Suprapubic skin (tissue), 4 donors: ENCODE measurements around the gene SORCS2. TPM values are rescaled to one million over a fixed set of nuclear protein-coding genes. Genes with fewer than 3 reads are reported as not detected.
A peak's percentile ranks its signal among the peaks of the same experiment; 100 is the strongest.

Experiments used
- DNase-seq, 2 donors: peaks; one replicate each; pipeline ENCODE4 v3.0.0-alpha.2; 2019; ENCODE audit warnings: low spot score in 2 of 2
- H3K27ac ChIP-seq: fragments of 200-600 bp; sonication (generic); one replicate; pipeline ENCODE4 v1.5.1; 2019
- H3K27me3 ChIP-seq: fragments of 200-600 bp; sonication (generic); one replicate; pipeline ENCODE4 v1.5.1; 2019
- H3K36me3 ChIP-seq: fragments of 200-600 bp; sonication (generic); one replicate; pipeline ENCODE4 v1.5.1; 2019
- H3K4me1 ChIP-seq: fragments of 200-600 bp; sonication (generic); one replicate; pipeline ENCODE4 v1.5.1; 2019
- H3K4me3 ChIP-seq: fragments of 200-600 bp; sonication (generic); one replicate; pipeline ENCODE4 v1.5.1; 2019; ENCODE audit warnings: mild to moderate bottlenecking
- H3K9me3 ChIP-seq: fragments of 200-600 bp; sonication (generic); one replicate; pipeline ENCODE4 v1.5.1; 2019
- CTCF ChIP-seq, 2 donors: fragments of 200-600 bp in 1 of 2; fragments of 450-650 bp in 1 of 2; sonication (generic) in 1 of 2; IDR thresholded peaks; one replicate each; pipeline ENCODE4 v1.5.1; 2016 to 2019; ENCODE audit warnings: antibody characterized with exemption in 2 of 2, mild to moderate bottlenecking in 1 of 2, moderate library complexity in 1 of 2
- EP300 ChIP-seq: sonication (generic); formaldehyde crosslinking; IDR thresholded peaks from one replicate; pipeline ENCODE4 v1.6.1; 2017; ENCODE audit warnings: antibody characterized with exemption
- POLR2A ChIP-seq, 2 donors: fragments of 450-650 bp; IDR thresholded peaks; one replicate each; pipeline ENCODE4 v1.6.1; 2017; ENCODE audit warnings: antibody characterized with exemption in 2 of 2, mild to moderate bottlenecking in 2 of 2, moderate library complexity in 2 of 2
- POLR2AphosphoS5 ChIP-seq, 3 donors: sonication (generic); formaldehyde crosslinking; IDR thresholded peaks; one replicate each; pipeline ENCODE4 v1.6.1; 2017; ENCODE audit warnings: antibody characterized with exemption in 3 of 3
- WGBS: methylation state at CpG from one replicate; pipeline ENCODE4 v1.1.5; 2018; 5-methylcytosine and 5-hydroxymethylcytosine counted together
- total RNA-seq, 4 donors: library from RNA; depleted of rRNA; stranded (reverse); fragments of >200 nt; gene quantifications; one replicate each; pipeline ENCODE4 v1.1.0, GENCODE V29; 2016

Gene SORCS2
- total RNA-seq, 4 donors from 2014 or later = 0.94 to 4.6 (median 1.3) TPM

GRCh38 chr4:7774301-7775294, 582.3 kb downstream of the SORCS2 start:
- H3K36me3 ChIP-seq = peaks cover 71% of the 10 kb centered on the region
- DNase-seq = peak in 1 of 2 donors; percentile 18

GRCh38 chr4:7775396-7775795, 583.1 kb downstream of the SORCS2 start:
- Histone ChIP-seq H3K27me3 (no peaks in the 10 kb centered on the region), H3K27ac (no peak overlapping the region), H3K36me3 (peaks cover 64% of the 10 kb centered on the region), H3K4me3 (no peak overlapping the region), H3K9me3 (no peaks in the 10 kb centered on the region), H3K4me1 (peaks cover 6% of the 10 kb centered on the region)
- TF ChIP-seq CTCF (IDR thresholded peaks at IDR 0.05) (no peak), EP300 (no peak), POLR2AphosphoS5 (IDR thresholded peaks at IDR 0.05) (no peak), POLR2A (IDR thresholded peaks at IDR 0.05) (no peak)
- peak in 1 of 2 donors; percentile 27 for DNase-seq
- WGBS = 91% methylated on average over 9 of the region's 9 CpGs

More at GRCh38 chr4:7774301-7775294, 582.3 kb downstream of the SORCS2 start:
- Histone ChIP-seq H3K4me3 (no peak overlapping the region), H3K9me3 (no peaks in the 10 kb centered on the region), H3K27ac (no peak overlapping the region), H3K4me1 (peaks cover 6% of the 10 kb centered on the region), H3K27me3 (no peaks in the 10 kb centered on the region)
- WGBS = 87% methylated on average over 12 of the region's 22 CpGs
- TF ChIP-seq CTCF (IDR thresholded peaks at IDR 0.05) (no peak), POLR2AphosphoS5 (IDR thresholded peaks at IDR 0.05) (no peak), POLR2A (IDR thresholded peaks at IDR 0.05) (no peak), EP300 (no peak)

GRCh38 chr4:7777017-7777710, 584.8 kb downstream of the SORCS2 start:
- no peak overlapping the region for H3K4me3 ChIP-seq
- peaks cover 14% of the 10 kb centered on the region for H3K4me1 ChIP-seq
- peaks cover 56% of the 10 kb centered on the region for H3K36me3 ChIP-seq
- TF ChIP-seq POLR2AphosphoS5 (IDR thresholded peaks at IDR 0.05) = no peak
- no peak for TF ChIP-seq EP300
- TF ChIP-seq CTCF (IDR thresholded peaks at IDR 0.05) = no peak
- TF ChIP-seq POLR2A (IDR thresholded peaks at IDR 0.05) = no peak
- 95% methylated on average over 17 of the region's 17 CpGs for WGBS
- H3K9me3 ChIP-seq = no peaks in the 10 kb centered on the region
- H3K27me3 ChIP-seq = no peaks in the 10 kb centered on the region
- H3K27ac ChIP-seq = no peak overlapping the region
- DNase-seq = peak in 1 of 2 donors; percentile 18

- WGBS = 93% methylated on average over 10 of the region's 10 CpGs
Observed at GRCh38 chr4:7777871-7778509, 585.7 kb downstream of the SORCS2 start.

More at GRCh38 chr4:7777871-7778509, 585.7 kb downstream of the SORCS2 start:
- Histone ChIP-seq H3K9me3 (no peaks in the 10 kb centered on the region), H3K27ac (no peak overlapping the region), H3K4me3 (no peak overlapping the region), H3K36me3 (peaks cover 48% of the 10 kb centered on the region), H3K27me3 (no peaks in the 10 kb centered on the region), H3K4me1 (peaks cover 14% of the 10 kb centered on the region)
- DNase-seq = no peak
- TF ChIP-seq POLR2A (IDR thresholded peaks at IDR 0.05) (no peak), CTCF (IDR thresholded peaks at IDR 0.05) (no peak), EP300 (no peak), POLR2AphosphoS5 (IDR thresholded peaks at IDR 0.05) (no peak)
